Umbilical cord (tissue), 2 donors: Measurements from ENCODE around the gene FKTN. TPM values are rescaled to one million over a fixed set of nuclear protein-coding genes. Genes with fewer than 3 reads are reported as not detected.
"Not testable (repeated sequence)": the region's sequence is repeated elsewhere in the genome, so short reads cannot be mapped to it uniquely, and the experiment has no call there.

ENCODE experiments used
- DNase-seq: peaks from one replicate; pipeline ENCODE4 v3.0.0-alpha.2; 2015; ENCODE audit warnings: low spot score
- total RNA-seq: library from RNA; depleted of rRNA; stranded (reverse); fragments of >200 nt; gene quantifications from one replicate; pipeline ENCODE4 v1.2.3, GENCODE V29; 2014; ENCODE audit warnings: low replicate concordance; ENCODE audit not compliant: insufficient read depth

Gene FKTN
- 17.8 TPM for total RNA-seq

DNA sequence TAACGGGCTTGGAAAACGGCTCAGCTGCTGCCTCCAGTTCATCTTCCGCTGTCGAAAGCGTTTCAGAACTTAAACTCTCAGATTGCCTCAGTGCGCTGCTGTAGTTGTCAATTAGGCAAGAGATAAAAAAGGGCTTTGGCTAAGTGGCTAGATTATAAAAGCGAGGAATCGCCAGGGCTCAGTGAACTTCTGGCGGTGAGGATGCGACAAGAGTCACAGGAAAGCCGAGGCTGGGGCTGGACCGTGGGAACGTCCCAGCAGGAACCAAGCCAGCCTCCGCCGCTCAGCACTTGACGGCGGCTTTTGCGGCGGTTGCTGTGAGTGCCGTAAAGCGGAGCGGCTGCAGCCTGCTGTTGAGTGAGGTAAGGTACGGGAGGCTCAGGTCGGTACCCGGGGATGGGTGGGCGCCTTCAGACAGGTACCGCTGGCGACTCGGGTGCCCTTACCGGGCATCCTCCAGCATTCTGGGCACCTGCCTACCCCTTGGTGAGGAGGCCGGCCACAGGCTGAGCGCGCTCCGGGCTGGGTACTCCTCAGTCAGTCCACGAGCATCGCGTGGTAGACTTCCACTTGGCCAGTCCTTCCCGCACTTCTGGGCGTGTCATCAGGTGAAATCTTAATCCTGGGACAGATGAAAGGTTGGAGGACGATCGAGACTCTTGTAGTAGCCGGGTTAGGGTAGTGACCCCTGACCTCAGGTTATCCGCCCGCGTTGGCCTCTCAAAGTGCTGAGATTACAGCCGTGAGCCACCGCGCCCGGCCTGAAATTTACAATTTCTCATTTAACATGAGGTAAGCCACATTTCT, at the start of gene FKTN:
FKTN (plus strand) TSS at position 328 of the 807 bp plus-strand sequence. CDS start 16,902 bp downstream, outside the sequence.
- peak; percentile 92 for DNase-seq

GRCh38 chr9:105508530-105508929, 49.4 kb upstream of the FKTN start:
- DNase-seq = no peak

DNA sequence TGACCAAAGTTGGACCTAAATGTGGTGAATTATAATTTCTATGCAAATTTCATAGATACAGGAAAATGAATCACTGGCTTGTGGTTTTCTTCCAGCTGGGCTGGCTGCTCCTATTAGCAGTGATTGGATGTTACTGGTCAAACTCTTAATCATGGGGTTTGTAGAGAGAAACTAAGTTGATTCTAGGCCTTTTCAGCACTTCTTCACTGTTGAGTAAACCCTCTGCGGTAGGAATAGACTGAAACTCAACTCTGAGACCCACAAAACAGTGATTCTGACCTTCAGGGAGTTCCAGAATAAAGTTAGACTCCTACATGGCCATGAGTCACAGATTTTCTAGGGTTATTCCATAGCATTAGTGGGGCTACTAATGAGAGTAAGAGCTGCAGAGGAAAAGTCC, 47.9 kb upstream of the FKTN start:
- no peak for DNase-seq

GRCh38 chr9:105511446-105511845, 46.5 kb upstream of the FKTN start:
- DNase-seq = no peak

GRCh38 chr9:105515811-105516413, 42.0 kb upstream of the FKTN start:
- no peak for DNase-seq

- DNase-seq = not testable (repeated sequence)
These were observed 38.1 kb upstream of the FKTN start for GRCh38 chr9:105519710-105520369.

GRCh38 chr9:105520992-105521391, 36.9 kb upstream of the FKTN start:
- not testable (repeated sequence) for DNase-seq

- DNase-seq = not testable (repeated sequence)
These were observed 35.1 kb upstream of the FKTN start for GRCh38 chr9:105522618-105523385.

GRCh38 chr9:105531530-105531929, 26.4 kb upstream of the FKTN start:
- DNase-seq = no peak

- DNase-seq = no peak
These were observed 21.8 kb upstream of the FKTN start for GRCh38 chr9:105535920-105536668.

DNA sequence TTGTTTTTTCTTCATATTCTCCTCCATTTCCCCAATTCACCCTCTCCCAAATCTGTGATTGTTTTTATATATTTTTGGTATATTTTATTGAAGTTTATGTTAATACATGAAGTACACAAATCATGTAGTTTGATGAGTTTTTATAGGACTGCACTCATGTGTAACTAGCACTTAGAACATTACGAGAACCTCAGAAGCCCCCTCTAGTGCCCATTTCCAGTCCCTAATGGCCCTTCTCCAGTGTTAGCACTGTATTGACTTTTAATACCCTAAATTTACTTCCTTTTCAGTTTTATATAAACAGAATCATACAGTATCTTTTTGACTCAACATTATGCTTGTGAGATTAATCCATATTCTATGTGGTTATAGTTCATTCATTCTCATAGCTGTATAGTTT, 18.5 kb upstream of the FKTN start:
- no peak for DNase-seq

DNA sequence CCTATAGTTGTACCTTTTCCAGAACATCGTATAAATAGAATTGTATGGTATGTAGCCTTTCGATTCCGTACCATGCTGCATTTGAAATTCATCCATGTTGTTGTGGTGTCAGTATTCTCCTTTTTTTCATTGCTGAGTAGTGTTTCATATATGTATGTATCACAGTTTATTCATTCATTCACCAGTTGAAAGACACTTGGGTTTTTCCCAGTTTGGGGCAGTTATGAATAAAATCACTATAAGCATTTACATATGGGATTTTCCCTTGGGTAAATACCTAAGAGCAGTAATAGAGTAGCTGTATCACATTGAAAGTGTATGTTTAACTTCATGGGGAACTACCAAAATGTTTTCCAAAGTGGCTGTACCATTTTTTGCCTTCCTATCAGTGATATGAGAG, 16.1 kb upstream of the FKTN start:
- DNase-seq = no peak

- no peak for DNase-seq
These were observed 3.9 kb upstream of the FKTN start for GRCh38 chr9:105554042-105554441.

GRCh38 chr9:105572455-105572854, 14.5 kb downstream of the FKTN start:
- DNase-seq = no peak

GRCh38 chr9:105579952-105580351, 22.0 kb downstream of the FKTN start:
- DNase-seq = not testable (repeated sequence)

GRCh38 chr9:105581550-105581949, 23.6 kb downstream of the FKTN start:
- not testable (repeated sequence) for DNase-seq

DNA sequence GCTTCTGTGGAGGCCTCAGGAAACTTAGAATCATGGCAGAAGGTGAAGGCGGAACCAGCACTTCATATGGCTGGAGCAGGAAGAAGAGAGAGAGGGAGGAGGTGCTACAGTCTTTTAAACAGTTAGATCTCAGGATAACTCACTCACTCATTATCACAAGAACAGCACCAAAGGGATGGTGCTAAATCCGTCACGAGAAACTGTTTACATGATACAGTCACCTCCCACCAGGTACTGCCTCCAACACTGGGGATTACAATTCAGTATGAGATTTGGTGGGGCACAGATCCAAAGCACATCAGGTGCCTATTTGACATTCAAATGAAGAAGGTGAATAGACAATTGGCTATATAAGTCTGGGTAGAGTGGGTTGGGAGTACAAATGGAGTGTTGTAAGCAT, 35.2 kb downstream of the FKTN start:
- no peak for DNase-seq

GRCh38 chr9:105608721-105609598, 51.0 kb downstream of the FKTN start:
- peak; percentile 21 for DNase-seq

DNA sequence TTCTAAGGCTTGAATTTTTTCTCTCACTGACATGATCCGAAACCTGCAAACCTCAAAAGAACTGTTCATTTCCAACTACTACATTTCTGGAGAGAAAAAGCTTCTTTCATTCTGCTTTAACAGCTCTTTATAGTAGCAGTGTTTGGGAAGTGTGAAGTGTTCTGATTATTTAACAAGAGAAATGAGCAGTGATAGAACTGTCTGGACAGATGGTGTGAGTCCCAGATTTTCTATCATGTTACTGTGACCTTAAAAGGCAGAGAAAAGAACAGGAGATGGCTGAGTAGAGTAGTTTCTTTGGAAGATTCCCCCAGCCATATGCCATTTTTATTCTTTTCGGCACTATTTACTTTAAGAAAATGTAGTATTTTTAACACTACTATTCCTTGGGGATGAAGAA, 63.1 kb downstream of the FKTN start:
- DNase-seq = no peak

GRCh38 chr9:105625088-105625487, 67.2 kb downstream of the FKTN start:
- no peak for DNase-seq
